ENCODE results near the gene PSG1. TPM values are rescaled to one million over a fixed set of nuclear protein-coding genes. Genes with fewer than 3 reads are reported as not detected.
"Not testable (repeated sequence)": the region's sequence is repeated elsewhere in the genome, so short reads cannot be mapped to it uniquely, and the experiment has no call there.

Gene PSG1
- not detected for total RNA-seq

- Mint-ChIP-seq H3K4me3 (no peak within 1 kb of the TSS), H3K36me3 (no peaks in the 10 kb centered on the region), H3K4me1 (no peaks in the 10 kb centered on the region), H3K27ac (no peak within 1 kb of the TSS), H3K27me3 (peaks cover 38% of the 10 kb centered on the region), H3K9me3 (no peaks in the 10 kb centered on the region)
- DNase-seq: no peak
These were observed at the start of gene PSG1 for GRCh38 chr19:42879613-42880012. Gene PSG1 (minus strand): TSS chr19:42879713. CDS start chr19:42879581, 132 bp downstream.

DNA sequence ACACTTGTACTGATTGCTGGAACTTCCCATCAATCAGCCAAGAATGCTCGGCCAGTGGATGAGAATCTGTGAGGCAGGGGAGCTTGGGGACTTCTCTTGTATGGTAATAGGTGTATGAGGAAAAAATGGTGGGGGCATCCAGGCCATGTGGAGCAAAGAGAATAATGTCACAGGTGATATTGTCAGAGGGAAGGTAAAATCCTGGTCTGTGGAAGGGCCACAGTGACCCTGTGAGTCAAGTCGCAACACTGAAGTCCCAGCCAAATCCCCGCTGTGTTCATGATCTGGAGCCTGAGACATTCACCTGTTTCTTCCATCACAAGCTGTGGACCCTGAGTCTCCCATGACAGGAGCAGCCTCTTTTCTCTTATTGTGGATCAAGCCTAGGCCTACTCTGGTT lies 49.4 kb upstream of the PSG1 start:
- Mint-ChIP-seq H3K36me3 (no peaks in the 10 kb centered on the region), H3K27ac (no peak overlapping the region), H3K4me3 (no peak overlapping the region), H3K4me1 (no peaks in the 10 kb centered on the region), H3K27me3 (peaks cover 14% of the 10 kb centered on the region), H3K9me3 (no peaks in the 10 kb centered on the region)
- DNase-seq: no peak

DNA sequence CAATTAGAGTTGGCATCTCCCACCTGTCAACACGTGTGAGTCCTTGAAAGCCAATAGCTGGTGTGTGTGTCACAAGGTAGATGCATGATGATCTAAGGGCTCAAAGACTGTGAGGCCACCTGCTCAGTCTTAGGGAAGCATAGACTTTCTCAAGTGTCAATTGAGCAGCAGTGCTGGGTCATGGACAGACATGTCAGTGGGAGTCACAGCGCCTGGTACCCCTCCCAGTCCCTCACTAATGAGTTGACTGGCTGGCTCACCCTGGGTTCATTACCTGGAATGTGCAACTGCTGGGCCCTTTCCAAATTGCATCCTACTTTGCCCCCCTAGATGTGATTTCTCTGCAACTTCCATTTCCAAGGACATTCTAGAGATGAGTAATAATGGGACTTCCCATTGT lies 47.3 kb upstream of the PSG1 start:
- H3K36me3 Mint-ChIP-seq: no peaks in the 10 kb centered on the region
- DNase-seq: no peak
- no peaks in the 10 kb centered on the region for H3K9me3 Mint-ChIP-seq
- no peaks in the 10 kb centered on the region for H3K4me1 Mint-ChIP-seq
- peaks cover 17% of the 10 kb centered on the region for H3K27me3 Mint-ChIP-seq
- H3K4me3 Mint-ChIP-seq: no peak overlapping the region
- H3K27ac Mint-ChIP-seq: no peak overlapping the region

DNA sequence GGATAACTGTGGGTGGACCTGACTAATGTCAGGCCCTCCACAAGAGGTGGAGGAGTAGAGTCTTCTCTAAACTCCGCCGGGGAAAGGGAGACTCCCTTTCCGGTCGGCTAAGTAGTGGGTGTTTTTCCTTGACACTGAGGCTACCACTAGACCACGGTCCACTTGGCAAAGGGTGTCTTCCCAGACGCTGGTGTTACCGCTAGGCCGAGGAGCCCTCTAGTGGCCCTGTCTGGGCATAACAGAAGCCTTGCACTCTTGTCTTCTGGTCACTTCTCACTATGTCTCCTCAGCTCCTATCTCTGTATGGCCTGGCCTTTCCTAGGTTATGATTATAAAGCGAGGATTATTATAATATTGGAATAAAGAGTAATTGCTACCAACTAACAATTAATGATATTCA lies 43.6 kb upstream of the PSG1 start:
- not testable (repeated sequence) for H3K36me3 Mint-ChIP-seq, H3K9me3 Mint-ChIP-seq, H3K4me1 Mint-ChIP-seq, H3K4me3 Mint-ChIP-seq, H3K27ac Mint-ChIP-seq
- peak; percentile 24 for DNase-seq
- peaks cover 21% of the 10 kb centered on the region for H3K27me3 Mint-ChIP-seq

DNA sequence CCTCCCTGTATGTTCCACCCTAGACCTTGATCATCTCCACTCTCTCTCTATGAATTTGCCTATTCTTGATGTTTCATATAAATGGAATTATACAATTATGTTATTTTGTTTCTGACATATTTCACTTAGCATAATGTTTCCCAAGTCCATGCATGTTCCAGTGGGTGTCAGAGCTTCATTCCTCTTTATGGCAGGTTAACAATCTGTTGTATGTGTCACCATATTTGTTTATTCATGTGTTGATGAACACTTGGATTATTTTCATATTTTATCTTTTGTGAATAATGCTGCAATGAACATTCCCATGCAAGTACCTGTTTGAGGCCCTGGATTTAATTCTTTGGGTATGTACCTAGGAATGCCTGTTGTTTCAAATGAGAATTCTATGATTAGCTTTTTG lies 41.5 kb upstream of the PSG1 start:
- not testable (repeated sequence) for H3K9me3 Mint-ChIP-seq, H3K36me3 Mint-ChIP-seq, H3K4me1 Mint-ChIP-seq, H3K4me3 Mint-ChIP-seq, H3K27ac Mint-ChIP-seq, DNase-seq
- peaks cover 16% of the 10 kb centered on the region for H3K27me3 Mint-ChIP-seq

GRCh38 chr19:42919757-42920079 lies 40.2 kb upstream of the PSG1 start:
- Mint-ChIP-seq H3K27me3 (peaks cover 12% of the 10 kb centered on the region), H3K4me3 (no peak overlapping the region), H3K36me3 (no peaks in the 10 kb centered on the region), H3K9me3 (no peaks in the 10 kb centered on the region), H3K4me1 (no peaks in the 10 kb centered on the region), H3K27ac (no peak overlapping the region)
- DNase-seq: no peak

DNA sequence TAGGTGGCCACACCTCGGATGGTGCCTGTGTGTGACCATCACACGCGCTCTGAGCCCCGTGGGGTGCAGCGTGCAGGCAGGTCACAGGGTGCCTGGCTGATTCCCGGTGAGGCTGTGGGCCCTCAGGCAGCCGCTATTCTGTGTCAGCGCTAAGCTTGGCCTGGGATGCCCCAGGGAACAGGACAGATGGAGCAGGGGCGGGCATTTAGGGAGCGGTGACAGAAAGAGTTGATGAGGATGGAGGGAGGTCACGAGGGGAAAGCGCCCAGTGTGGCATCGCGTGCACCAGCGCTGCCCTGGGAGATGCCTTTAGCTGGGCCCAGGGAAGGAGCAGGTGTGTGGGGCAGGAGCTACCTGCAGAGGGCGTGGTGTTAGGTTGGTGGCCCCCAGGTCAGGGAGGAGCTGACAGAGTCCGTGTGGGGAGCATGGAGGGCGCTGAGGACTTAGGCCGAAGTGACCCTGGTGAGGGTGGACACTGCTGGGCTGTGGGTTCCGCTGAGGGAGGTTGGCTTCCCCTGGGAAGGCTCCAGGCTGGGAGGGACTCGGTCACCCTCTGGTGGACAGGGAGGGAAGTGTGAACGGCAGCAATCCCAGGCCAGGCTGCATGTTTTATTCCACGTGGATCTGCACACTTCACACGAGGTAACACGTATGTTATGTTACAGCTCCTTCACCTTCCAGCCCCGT lies 39.7 kb upstream of the PSG1 start:
- H3K9me3 Mint-ChIP-seq, H3K36me3 Mint-ChIP-seq, H3K4me3 Mint-ChIP-seq, H3K27ac Mint-ChIP-seq, DNase-seq, H3K4me1 Mint-ChIP-seq: not testable (repeated sequence)
- peaks cover 12% of the 10 kb centered on the region for H3K27me3 Mint-ChIP-seq

GRCh38 chr19:42918377-42919069 lies 39.0 kb upstream of the PSG1 start:
- not testable (repeated sequence) for DNase-seq, H3K27ac Mint-ChIP-seq, H3K4me3 Mint-ChIP-seq, H3K9me3 Mint-ChIP-seq, H3K36me3 Mint-ChIP-seq, H3K4me1 Mint-ChIP-seq
- H3K27me3 Mint-ChIP-seq: peaks cover 11% of the 10 kb centered on the region

DNA sequence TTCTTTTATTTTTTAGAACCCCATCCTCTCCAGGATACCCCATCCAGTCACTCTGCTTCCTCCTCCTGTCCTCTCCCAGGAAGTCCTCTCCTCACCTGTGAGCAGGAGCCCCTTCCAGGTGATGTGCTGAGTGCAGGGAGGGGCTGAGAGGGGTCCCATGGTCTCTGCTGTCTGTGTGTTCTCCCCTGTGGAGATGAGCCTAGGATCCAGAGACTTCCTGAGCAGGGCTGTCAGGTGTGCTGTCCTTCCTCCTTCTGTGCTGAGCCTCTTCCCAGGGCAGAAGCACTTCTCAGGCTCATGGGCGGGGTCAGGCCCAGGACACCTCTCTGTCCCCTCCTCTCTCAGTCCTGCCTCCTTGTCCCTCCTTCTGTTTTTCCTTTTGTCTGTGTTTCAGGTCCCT lies 38.1 kb upstream of the PSG1 start, which contains the start of gene PSG6:
Gene PSG6, minus strand, starts transcription at position 261 of the 400 bp plus-strand sequence. Its CDS starts 102 bp downstream, at position 159.
- H3K27ac Mint-ChIP-seq, H3K4me3 Mint-ChIP-seq, H3K27me3 Mint-ChIP-seq, DNase-seq, H3K4me1 Mint-ChIP-seq, H3K36me3 Mint-ChIP-seq, H3K9me3 Mint-ChIP-seq: not testable (repeated sequence)

GRCh38 chr19:42916931-42917330 lies 37.4 kb upstream of the PSG1 start:
- H3K36me3 Mint-ChIP-seq, H3K27me3 Mint-ChIP-seq, H3K4me1 Mint-ChIP-seq, H3K4me3 Mint-ChIP-seq, H3K9me3 Mint-ChIP-seq, H3K27ac Mint-ChIP-seq, DNase-seq: not testable (repeated sequence)

GRCh38 chr19:42913516-42913915 lies 34.0 kb upstream of the PSG1 start:
- not testable (repeated sequence) for H3K4me1 Mint-ChIP-seq, H3K36me3 Mint-ChIP-seq, DNase-seq, H3K27ac Mint-ChIP-seq, H3K9me3 Mint-ChIP-seq, H3K4me3 Mint-ChIP-seq
- H3K27me3 Mint-ChIP-seq: peaks cover 11% of the 10 kb centered on the region

- not testable (repeated sequence) for H3K27ac Mint-ChIP-seq, H3K27me3 Mint-ChIP-seq, H3K4me1 Mint-ChIP-seq, H3K9me3 Mint-ChIP-seq, H3K36me3 Mint-ChIP-seq, H3K4me3 Mint-ChIP-seq, DNase-seq
These were observed 33.4 kb upstream of the PSG1 start for GRCh38 chr19:42912941-42913340.

- H3K36me3 Mint-ChIP-seq, H3K4me3 Mint-ChIP-seq, H3K9me3 Mint-ChIP-seq, H3K27ac Mint-ChIP-seq, DNase-seq, H3K27me3 Mint-ChIP-seq, H3K4me1 Mint-ChIP-seq: not testable (repeated sequence)
These were observed 32.2 kb upstream of the PSG1 start for GRCh38 chr19:42911731-42912130.

- not testable (repeated sequence) for DNase-seq, H3K4me3 Mint-ChIP-seq
- peaks cover 24% of the 10 kb centered on the region for H3K27me3 Mint-ChIP-seq
These were observed 26.6 kb upstream of the PSG1 start for GRCh38 chr19:42906162-42906561.

GRCh38 chr19:42900561-42900960 lies 21.0 kb upstream of the PSG1 start:
- peaks cover 43% of the 10 kb centered on the region for H3K27me3 Mint-ChIP-seq
- H3K27ac Mint-ChIP-seq, H3K36me3 Mint-ChIP-seq, H3K9me3 Mint-ChIP-seq, DNase-seq, H3K4me1 Mint-ChIP-seq, H3K4me3 Mint-ChIP-seq: not testable (repeated sequence)

More at GRCh38 chr19:42906162-42906561, 26.6 kb upstream of the PSG1 start:
- H3K9me3 Mint-ChIP-seq, H3K4me1 Mint-ChIP-seq, H3K36me3 Mint-ChIP-seq, H3K27ac Mint-ChIP-seq: not testable (repeated sequence)

GRCh38 chr19:42899674-42900073 lies 20.2 kb upstream of the PSG1 start:
- not testable (repeated sequence) for H3K4me3 Mint-ChIP-seq, DNase-seq, H3K27ac Mint-ChIP-seq, H3K9me3 Mint-ChIP-seq, H3K4me1 Mint-ChIP-seq, H3K36me3 Mint-ChIP-seq
- peaks cover 43% of the 10 kb centered on the region for H3K27me3 Mint-ChIP-seq
